GM10248 (cell line): ENCODE data around the gene GLI1.

Source experiments
- CTCF ChIA-PET: fragments of 300-600 bp; sonication (Branson Sonifier 250); formaldehyde crosslinking; extraction: SDS; loops from one replicate; lab custom pipeline; 2021; ENCODE audit warnings: antibody characterized with exemption; lab: Yijun Ruan, JAX
- POLR2A ChIA-PET: fragments of 350-650 bp; sonication (Branson Sonifier 250); formaldehyde crosslinking; extraction: SDS; loops from one replicate; lab custom pipeline; 2020; ENCODE audit warnings: antibody characterized with exemption; lab: Yijun Ruan, JAX
- DNase-seq: peaks from one replicate; pipeline ENCODE4 v3.0.0; 2012; ENCODE audit errors: extremely low spot score
- CTCF ChIP-seq: IDR thresholded peaks from 2 replicates; pipeline ENCODE4 v1.5.1; 2012; ENCODE audit warnings: mild to moderate bottlenecking, low read depth; ENCODE audit errors: extremely low read depth, missing control alignments, control extremely low read depth

Gene GLI1

DNA sequence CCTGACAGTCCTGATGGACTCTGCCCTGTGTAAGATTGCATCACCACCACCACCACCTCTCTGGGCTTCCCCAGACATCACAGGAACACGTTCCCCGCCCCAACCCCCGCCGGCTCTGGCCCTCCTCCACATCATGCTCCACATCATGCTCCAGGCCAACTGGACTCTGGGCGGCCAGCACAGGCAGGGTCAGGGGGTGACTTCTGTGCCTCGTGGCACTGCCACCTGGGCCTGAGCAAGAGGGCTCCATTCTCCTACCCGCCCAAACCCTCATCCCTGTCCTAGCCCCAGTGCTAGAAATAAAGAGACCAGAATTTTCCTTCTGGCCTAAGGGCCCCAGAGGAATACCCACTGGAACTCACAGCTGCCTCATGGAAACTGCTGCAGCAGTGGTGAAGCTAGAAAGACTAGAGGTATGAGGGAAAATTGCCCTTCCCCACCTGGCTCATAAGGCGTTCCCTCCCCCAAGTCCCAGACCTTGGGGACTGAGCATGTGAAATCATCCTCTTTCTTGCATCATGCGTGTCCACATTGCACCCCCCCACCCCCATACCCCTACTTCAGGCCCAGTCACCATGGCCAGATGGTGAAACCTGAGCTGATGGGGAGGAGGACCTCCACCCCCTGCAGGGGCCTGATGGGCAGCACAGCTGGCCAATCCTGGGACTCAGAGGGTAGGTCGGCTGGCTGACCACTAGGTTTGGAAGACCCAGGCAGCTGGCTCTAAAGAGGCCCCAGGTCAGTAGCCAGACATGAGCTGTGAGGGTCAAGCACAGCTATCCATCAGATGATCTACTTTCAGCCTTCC, 4.8 kb upstream of the GLI1 start, which contains the start of gene INHBE:
Gene INHBE (plus strand): TSS at position 742 of the 808 bp plus-strand sequence. CDS start 230 bp downstream, outside the sequence.
- TF ChIP-seq CTCF: no peak
- ChIA-PET POLR2A (interaction anchor here (0.5 kb wide), 1 partner anchor 63 kb away, joined by 4 read pairs; no protein-coding TSS in a partner anchor), CTCF (interaction anchor here (1.0 to 10.2 kb wide), 25 partner anchors 8 to 241 kb away, joined by 3 to 238 read pairs (median 8); partner anchors contain the start of genes ARHGAP9, INHBC and STAC3)
- no peak for DNase-seq

DNA sequence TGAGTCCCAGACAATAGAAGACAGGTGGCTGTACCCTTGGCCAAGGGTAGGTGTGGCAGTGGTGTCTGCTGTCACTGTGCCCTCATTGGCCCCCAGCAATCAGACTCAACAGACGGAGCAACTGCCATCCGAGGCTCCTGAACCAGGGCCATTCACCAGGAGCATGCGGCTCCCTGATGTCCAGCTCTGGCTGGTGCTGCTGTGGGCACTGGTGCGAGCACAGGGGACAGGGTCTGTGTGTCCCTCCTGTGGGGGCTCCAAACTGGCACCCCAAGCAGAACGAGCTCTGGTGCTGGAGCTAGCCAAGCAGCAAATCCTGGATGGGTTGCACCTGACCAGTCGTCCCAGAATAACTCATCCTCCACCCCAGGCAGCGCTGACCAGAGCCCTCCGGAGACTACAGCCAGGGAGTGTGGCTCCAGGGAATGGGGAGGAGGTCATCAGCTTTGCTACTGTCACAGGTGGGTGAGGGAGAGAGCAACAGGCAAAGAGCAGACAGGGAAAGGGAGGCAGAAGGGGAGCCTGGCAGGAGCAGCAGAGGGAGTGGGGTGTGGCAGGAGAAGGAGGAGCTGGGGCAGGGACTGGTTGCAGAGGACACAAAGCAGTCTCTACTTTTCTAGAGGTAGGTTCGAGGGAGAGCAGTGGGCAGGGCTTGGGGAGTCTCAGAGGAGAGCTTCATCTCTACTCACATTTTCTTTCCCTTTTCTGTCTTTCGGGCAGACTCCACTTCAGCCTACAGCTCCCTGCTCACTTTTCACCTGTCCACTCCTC, 4.0 kb upstream of the GLI1 start:
- no peak for TF ChIP-seq CTCF
- no peak for DNase-seq
- ChIA-PET CTCF (interaction anchor here (0.7 to 10.2 kb wide), 28 partner anchors 7 to 328 kb away, joined by 3 to 238 read pairs (median 6); partner anchors contain the start of genes ARHGAP9, INHBC and STAC3), POLR2A (interaction anchor here (0.5 kb wide), 1 partner anchor 62 kb away, joined by 4 read pairs; no protein-coding TSS in a partner anchor)

DNA sequence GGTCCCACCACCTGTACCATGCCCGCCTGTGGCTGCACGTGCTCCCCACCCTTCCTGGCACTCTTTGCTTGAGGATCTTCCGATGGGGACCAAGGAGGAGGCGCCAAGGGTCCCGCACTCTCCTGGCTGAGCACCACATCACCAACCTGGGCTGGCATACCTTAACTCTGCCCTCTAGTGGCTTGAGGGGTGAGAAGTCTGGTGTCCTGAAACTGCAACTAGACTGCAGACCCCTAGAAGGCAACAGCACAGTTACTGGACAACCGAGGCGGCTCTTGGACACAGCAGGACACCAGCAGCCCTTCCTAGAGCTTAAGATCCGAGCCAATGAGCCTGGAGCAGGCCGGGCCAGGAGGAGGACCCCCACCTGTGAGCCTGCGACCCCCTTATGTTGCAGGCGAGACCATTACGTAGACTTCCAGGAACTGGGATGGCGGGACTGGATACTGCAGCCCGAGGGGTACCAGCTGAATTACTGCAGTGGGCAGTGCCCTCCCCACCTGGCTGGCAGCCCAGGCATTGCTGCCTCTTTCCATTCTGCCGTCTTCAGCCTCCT, 3.4 kb upstream of the GLI1 start:
- CTCF ChIA-PET: interaction anchor here (0.7 to 10.2 kb wide), 26 partner anchors 6 to 327 kb away, joined by 3 to 238 read pairs (median 5); partner anchors contain the start of genes ARHGAP9, INHBC and STAC3
- peak; percentile 66 for TF ChIP-seq CTCF
- peak; percentile 59 for DNase-seq
- POLR2A ChIA-PET: no interaction called here

DNA sequence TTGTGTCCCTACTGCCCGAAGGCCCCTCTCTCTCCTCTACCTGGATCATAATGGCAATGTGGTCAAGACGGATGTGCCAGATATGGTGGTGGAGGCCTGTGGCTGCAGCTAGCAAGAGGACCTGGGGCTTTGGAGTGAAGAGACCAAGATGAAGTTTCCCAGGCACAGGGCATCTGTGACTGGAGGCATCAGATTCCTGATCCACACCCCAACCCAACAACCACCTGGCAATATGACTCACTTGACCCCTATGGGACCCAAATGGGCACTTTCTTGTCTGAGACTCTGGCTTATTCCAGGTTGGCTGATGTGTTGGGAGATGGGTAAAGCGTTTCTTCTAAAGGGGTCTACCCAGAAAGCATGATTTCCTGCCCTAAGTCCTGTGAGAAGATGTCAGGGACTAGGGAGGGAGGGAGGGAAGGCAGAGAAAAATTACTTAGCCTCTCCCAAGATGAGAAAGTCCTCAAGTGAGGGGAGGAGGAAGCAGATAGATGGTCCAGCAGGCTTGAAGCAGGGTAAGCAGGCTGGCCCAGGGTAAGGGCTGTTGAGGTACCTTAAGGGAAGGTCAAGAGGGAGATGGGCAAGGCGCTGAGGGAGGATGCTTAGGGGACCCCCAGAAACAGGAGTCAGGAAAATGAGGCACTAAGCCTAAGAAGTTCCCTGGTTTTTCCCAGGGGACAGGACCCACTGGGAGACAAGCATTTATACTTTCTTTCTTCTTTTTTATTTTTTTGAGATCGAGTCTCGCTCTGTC, 2.7 kb upstream of the GLI1 start:
- ChIA-PET POLR2A (no interaction called here), CTCF (interaction anchor here (1.4 to 10.2 kb wide), 10 partner anchors 13 to 216 kb away, joined by 3 to 238 read pairs (median 28); partner anchors contain the start of genes ARHGAP9 and INHBC)
- DNase-seq: no peak
- TF ChIP-seq CTCF: no peak

GRCh38 chr12:57458665-57459054, 925 bp upstream of the GLI1 start:
- ChIA-PET POLR2A (interaction anchor here (0.7 to 1.2 kb wide), 5 partner anchors 21 to 229 kb away, joined by 3 to 6 read pairs (median 5); partner anchors contain the start of genes ARHGAP9, DDIT3 and SHMT2), CTCF (interaction anchor here (0.6 to 10.2 kb wide), 76 partner anchors 8 to 298 kb away, joined by 3 to 200 read pairs (median 5); partner anchors contain the start of genes ARHGAP9, B4GALNT1, CDK4 and DCTN2)
- DNase-seq: no peak
- no peak for TF ChIP-seq CTCF
